ENCODE measurements around the gene KCNK6.

GRCh38 chr19:38316477-38317067, 3.1 kb upstream of the KCNK6 start:
- TF ChIP-seq POLR2A (IDR thresholded peaks at IDR 0.05; ENCODE audit: low read depth) (no peak), CTCF (IDR thresholded peaks at IDR 0.05) (no peak), EP300 (IDR thresholded peaks at IDR 0.05) (no peak)
